Right kidney (tissue), 1 donor: ENCODE measurements around the gene BEST2.
A peak's percentile ranks its signal among the peaks of the same experiment; 100 is the strongest.

Experiments
- DNase-seq: peaks from one replicate; pipeline ENCODE4 v3.0.0-alpha.2; 2016

BEST2 gene

GRCh38 chr19:12770922-12771321, 19.3 kb downstream of the BEST2 start:
- DNase-seq, result no peak

GRCh38 chr19:12772323-12772722, 20.7 kb downstream of the BEST2 start:
- DNase-seq, result no peak

GRCh38 chr19:12773571-12773970, 22.0 kb downstream of the BEST2 start:
- DNase-seq, result no peak

GRCh38 chr19:12774588-12775555, 23.3 kb downstream of the BEST2 start, which contains the start of gene HOOK2:
TSS of gene HOOK2 (minus strand) at chr19:12775552. CDS start at chr19:12775449, 103 bp downstream.
- DNase-seq, result peak; percentile 87

- DNase-seq, result peak; percentile 80
These were observed 25.8 kb downstream of the BEST2 start for GRCh38 chr19:12777217-12778016.

- DNase-seq, result peak; percentile 74
These were observed 26.7 kb downstream of the BEST2 start for GRCh38 chr19:12778017-12778904.

GRCh38 chr19:12778905-12779161, 27.2 kb downstream of the BEST2 start:
- DNase-seq, result no peak

- DNase-seq, result peak; percentile 62
These were observed 27.8 kb downstream of the BEST2 start for GRCh38 chr19:12779162-12779993.

GRCh38 chr19:12782174-12782423, 30.5 kb downstream of the BEST2 start:
- DNase-seq, result no peak

- DNase-seq, result peak; percentile 92
These were observed 31.1 kb downstream of the BEST2 start for GRCh38 chr19:12782424-12783290.

- no peak for DNase-seq
These were observed 31.8 kb downstream of the BEST2 start for GRCh38 chr19:12783291-12783848.

GRCh38 chr19:12783849-12784393, 32.3 kb downstream of the BEST2 start:
- no peak for DNase-seq

GRCh38 chr19:12784394-12784870, 32.8 kb downstream of the BEST2 start:
- no peak for DNase-seq

GRCh38 chr19:12784871-12785430, 33.4 kb downstream of the BEST2 start:
- no peak for DNase-seq

GRCh38 chr19:12785431-12786031, 33.9 kb downstream of the BEST2 start:
- peak; percentile 18 for DNase-seq

GRCh38 chr19:12786141-12786870, 34.7 kb downstream of the BEST2 start:
- DNase-seq, result peak; percentile 50

GRCh38 chr19:12786952-12787351, 35.4 kb downstream of the BEST2 start:
- no peak for DNase-seq

- no peak for DNase-seq
These were observed 35.9 kb downstream of the BEST2 start for GRCh38 chr19:12787458-12787857.
